ENCODE measurements around the gene B4GALT5. TPM values are rescaled to one million over a fixed set of nuclear protein-coding genes. Genes with fewer than 3 reads are reported as not detected.

The B4GALT5 gene
- total RNA-seq, 1 experiment from 2014 or later = 13.3 TPM

DNA sequence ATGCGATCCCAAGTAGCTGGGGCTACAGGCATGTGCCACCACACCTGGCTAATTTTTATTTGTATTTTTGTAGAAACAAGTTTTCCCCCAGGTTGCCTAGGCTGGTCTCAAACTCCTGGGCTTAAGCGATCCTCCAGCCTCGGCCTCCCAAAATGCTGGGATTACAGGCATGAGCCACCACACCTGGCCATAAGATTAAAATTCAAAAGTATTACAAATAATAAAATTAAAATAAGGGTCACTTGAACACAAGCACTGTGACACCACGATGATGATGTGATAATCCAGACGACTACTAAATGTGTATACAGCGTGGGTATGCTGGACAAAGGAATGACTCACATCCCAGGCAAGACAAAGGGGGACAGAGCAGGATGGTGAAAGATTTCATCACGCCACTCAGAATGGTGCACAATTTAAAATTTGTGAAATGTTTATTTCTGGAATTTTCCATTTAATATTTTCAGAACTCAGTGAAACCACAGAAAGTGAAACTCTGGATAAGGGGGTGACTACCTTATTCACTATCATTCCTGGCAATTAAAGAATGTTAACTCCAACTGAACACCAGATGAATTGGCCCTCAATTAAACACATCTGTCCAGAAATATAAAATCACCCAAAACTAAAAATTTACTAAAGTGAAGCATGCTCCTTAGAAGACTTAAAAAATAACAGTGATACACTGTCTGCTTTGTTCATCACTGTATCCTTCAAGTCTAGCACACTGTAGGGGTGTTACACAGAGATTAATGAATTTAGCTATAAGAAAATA lies 13.1 kb downstream of the B4GALT5 start:
- DNase-seq (ENCODE audit: low spot score) = peak; percentile 87

DNA sequence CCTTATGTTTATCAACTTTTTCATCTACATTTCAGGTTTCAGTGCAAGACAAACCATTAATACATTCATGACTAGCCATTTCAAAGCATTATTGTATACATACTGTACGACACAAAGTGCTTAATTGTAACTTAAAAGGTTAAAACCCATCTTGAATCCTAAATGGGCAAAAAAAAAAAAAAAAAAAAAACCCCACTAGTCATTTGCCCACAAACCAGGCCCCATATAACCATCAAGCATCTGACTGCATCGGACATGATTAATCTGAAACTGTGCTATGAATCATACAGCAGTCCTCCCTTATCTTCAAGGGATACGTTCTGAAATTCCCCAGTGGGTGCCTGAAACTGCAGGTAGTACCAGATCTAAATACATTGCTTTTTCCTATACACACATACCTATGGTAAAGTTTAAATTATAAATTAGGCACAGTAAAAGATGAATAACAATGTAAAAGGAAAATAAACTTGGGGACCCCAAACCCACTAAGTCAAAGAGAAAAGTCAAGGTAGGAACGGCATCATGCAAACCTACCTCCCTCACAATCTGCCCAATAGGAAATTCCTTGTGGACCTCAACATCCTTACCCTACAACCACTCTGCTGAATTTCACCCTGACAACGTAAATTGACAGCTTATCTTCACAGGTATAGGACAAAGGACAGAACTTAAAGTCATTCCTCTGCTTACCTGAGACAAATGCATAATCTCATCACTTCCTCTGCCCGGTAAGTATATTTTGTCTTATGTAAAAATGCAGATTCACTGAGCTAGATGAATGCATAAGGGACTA lies 14.3 kb downstream of the B4GALT5 start:
- peak; percentile 31 for DNase-seq (ENCODE audit: low spot score)

DNA sequence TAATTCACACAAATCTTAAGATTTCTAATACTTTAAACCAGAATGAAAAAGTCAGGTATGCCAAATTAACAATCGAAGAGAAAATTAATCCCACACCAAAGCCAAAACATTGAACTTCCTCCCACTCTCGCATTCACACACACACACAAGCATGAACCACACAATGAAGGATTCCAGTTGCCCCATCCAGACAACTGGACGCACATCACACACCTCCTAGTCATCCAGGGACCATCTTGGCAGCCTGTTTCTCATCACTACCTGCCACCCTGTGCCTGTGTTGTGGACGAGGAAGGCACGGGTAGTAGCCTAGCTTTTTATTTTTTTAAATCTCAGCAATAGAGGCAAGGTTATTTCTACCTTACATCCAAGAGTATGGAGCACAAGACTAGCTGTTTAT lies 15.2 kb downstream of the B4GALT5 start:
- DNase-seq (ENCODE audit: low spot score) = no peak

DNA sequence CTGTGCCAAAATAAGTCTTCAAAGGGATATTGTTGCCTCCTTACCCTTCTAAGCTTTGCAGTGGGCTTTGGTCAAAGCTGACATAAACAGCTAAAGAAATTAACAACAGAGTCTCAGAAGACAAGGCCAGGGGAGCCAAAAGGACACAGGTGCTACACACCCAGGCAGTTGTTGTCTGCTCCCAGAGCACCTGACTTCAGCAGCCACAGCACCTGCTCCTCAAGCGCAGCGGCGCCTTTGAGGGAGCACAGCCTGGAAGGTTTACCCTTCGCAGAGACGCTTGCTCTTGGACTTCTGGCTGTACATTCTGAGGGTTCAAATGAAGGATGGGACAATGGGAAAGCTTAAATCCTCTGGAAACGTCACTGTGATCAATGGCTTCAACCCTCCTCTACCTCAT lies 16.6 kb downstream of the B4GALT5 start:
- no peak for DNase-seq (ENCODE audit: low spot score)

DNA sequence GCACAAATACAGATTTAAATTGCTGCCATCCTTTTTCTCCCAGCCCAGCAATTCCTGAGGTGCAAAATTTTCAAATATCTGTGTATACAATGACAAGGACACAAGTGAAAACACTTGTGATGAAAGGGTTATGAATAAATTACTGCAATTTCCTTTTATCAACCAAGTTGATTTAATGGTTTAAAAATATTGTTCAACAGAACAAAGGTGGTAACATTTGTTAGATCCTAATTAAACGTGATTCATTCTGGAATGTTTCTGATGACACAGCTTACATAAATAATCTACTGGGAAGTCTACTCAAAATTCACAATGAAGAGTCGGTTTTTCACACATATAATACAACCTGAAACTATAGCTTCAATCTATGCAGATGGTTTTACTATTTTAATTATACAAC lies 17.1 kb downstream of the B4GALT5 start:
- no peak for DNase-seq (ENCODE audit: low spot score)

DNA sequence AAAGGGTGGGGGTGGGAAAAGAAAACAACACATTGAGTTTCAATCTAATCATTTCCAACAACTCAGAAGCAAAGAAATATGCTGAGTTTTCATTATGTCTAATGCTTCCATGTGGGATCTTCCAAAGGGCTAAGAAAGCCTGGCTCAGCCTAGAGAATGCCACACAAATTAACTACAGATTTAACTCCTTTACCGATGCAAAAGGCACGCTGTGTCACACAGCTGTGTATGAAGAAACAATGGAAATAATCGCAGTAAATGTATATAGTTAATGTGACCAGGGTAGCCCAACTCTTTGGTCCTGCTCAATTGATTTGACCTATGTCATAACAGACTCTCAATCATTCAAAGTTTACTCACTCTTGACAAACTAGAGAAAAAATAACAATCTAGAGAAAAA lies 17.8 kb downstream of the B4GALT5 start:
- DNase-seq (ENCODE audit: low spot score) = no peak

DNA sequence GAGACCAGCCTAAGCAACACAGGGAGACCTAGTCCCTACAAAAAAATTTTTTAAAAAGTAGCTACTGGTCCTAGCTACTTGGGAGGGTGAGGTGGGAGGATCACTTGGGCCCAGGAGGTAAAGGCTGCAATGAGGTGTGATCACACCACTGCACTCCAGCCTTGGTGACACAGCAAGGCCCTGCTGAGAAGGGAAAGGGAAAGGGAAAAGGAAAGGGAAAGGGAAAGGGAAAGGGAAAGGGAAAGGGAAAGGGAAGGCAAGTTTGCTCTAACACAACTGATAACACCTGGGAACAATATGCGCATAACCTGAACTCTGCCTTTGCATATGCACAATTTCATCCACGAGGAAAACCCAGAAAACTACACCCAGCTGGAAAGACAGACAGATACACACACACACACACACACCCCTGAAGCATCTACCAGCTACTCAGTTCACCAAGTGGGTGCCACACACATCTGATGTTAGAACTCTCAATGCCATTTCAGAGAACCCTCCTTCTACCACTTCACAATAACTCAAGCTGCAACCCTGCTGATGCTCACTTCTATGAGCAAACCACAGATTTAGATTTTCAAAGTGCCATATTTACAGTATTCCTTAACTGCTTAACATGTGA lies 19.1 kb downstream of the B4GALT5 start:
- no peak for DNase-seq (ENCODE audit: low spot score)

DNA sequence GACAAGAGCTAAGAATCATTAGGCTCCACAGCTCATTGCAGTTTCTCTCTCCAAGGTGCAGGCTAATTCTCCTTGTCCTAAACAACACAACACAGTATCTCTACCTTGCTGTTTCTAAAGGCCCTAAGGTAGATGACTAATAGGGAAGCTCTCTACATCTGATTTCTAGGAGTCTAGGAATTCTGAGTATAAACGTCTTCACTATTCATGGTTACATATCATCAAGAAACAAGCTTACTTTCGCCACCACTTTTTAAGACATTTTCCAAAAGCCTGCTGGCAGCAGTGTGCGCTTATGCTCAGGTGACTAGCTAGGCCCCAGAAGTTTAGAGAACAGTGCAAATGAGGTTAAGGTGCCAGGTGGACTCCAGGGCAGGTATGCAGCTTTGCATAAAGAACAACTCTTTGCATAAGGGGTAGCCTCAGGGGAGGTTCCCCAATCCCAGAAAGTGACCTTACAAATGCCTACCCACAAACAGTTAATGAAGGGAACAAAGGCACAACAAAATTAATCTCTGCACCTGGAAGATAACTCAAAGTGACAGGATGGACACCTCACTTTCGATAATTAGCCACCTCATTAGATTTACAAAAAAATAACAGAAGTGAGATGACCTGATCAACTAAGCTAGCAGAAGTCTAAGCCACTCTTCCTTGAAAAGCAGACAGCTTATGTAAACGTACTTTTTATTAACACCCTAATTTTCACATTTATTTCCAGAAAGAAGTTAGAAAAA lies 20.1 kb downstream of the B4GALT5 start:
- DNase-seq (ENCODE audit: low spot score) = no peak

DNA sequence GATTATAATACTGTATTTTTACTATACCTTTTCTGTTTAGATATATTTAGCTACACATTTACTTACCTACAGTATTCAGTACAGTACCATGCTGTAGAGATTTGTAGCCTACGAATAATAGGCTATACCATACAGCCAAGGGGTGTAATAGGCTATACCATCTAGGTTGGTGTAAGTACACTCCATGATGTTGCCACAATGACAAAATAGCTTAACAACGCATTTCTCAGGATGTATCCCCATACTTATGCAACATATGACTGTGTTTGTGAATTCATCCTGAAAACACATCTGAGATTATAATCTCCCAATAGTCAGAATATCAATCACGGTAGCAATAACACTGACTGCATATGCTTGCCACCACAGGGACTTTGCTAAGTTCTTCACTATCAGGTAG lies 20.7 kb downstream of the B4GALT5 start:
- no peak for DNase-seq (ENCODE audit: low spot score)

DNA sequence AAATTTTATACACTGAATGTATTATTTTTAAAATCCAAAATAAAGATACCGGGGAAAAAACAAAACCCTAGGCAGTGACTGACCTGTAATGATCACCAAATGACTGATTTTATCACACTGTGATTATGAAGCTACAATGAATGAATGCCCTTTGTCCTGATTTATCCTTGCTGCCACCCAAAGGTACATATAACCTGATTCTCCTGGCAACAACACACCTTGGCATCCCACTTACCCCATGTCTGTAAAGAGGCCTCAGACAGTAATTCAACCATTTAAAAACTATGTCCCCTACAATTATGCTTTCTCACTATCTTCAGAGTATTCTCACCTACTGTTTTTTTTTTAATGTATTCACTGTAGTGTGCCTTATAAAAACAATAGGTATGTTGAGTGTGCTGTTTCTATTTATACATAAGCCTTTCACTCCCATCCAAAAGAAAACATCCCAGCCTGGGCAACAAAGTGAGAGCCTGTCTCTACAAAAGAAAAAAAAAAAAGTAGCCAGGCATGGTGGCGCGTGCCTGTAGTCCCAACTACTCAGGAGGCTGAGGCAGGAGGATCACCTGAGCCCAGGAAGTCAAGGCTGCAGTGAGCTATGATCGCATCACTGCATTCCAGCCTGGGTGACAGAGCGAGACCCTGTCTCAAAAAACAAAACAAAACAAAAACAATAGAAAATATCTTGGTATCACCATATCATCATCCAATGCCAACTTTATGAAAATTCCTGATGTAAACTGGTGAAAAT lies 21.7 kb downstream of the B4GALT5 start:
- no peak for DNase-seq (ENCODE audit: low spot score)

DNA sequence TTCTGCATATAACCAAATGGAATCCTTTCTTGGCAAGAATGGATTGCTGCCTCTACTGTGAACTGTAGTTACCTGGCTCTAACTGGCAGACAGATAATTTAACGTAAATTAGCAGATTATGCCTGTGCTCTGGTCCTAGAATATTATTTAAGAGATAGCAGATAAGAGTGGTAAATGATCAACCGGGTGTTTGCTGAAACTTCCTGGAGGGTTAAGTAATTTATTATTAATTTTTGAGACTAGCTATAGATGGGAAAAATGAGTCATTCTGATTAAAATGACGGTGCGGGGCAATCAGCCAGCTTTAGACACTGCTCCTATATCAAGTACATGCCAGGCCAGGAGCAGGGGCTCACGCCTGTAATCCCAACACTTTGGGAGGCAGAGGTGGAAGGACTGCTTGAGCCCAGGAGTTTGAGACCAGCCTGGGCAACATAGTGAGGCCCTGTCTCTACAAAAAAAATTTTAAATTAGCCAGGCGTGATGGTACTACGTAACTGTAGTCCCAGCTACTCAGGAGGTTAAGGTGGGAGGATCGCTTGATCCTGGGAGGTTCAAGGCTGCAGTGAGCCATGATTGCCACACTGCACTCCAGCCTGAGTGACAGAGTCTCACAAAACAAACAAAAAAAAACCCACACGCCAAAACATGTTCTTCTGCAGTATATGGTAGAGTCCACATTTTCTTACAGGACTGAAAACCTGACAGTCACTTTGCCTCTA lies 22.6 kb downstream of the B4GALT5 start:
- DNase-seq (ENCODE audit: low spot score) = no peak

DNA sequence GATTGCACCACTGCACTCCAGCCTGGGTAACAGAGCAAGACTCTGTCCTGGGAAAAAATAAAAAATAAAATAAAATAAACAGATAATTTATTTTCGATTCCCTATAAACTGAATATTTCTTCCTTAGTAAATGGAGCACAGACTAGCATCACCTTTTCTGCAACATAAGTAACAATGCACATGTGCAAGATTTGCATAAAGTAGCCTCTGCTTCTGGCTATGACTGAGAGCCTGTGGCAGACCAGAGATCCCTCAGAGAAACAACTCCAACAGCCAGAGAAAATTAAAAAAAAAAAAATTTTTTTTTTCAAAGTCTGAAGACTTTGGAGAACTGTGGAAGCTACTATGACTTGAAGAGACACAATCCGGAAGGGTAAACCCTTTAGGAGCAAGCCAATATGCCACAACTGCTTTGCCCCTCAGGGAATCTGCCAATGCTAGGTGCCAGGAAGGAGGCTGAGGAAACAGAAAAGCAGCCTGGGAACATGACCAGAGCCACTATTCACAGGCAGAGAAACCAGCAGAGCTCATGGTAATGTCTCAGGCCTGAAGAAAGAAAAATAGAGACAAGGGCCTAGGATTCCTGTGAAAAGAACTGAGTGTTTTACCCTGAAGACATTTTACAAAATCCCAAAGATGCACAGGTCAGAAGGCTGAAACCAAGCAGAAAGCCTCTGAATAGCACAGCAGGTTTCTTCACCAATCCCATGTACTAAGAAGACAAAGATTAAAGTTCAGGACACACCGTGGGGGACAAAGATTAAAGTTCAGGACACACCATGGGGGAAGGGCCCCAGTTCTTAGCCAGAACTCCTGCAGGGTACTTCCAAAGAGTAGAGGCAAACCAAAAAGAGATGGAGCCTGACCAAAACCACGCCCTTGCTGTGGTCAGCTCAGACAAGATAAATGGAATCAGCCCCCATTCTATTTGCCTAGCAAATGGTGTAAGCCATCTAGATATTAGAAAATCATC lies 25.8 kb downstream of the B4GALT5 start:
- DNase-seq (ENCODE audit: low spot score) = no peak

DNA sequence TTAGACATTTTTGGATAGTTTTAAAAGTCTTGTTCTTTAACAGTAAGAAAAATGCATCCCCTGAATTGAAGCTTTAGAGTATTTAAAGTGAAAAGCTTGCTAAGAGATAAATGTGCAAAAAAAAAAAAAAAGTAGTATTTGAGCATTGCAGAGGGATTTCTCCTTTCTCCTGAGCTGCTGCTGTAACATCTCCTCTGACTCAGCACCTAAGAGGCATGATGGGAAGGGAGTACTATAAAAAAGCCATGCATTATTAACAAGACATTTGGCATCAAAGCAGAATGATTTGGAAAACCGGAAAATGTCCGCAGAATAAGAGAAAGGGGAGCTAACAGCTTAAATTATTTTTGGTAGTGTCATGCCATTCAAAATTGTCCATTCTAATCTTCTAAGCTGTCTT lies 27.9 kb downstream of the B4GALT5 start:
- peak; percentile 33 for DNase-seq (ENCODE audit: low spot score)

DNA sequence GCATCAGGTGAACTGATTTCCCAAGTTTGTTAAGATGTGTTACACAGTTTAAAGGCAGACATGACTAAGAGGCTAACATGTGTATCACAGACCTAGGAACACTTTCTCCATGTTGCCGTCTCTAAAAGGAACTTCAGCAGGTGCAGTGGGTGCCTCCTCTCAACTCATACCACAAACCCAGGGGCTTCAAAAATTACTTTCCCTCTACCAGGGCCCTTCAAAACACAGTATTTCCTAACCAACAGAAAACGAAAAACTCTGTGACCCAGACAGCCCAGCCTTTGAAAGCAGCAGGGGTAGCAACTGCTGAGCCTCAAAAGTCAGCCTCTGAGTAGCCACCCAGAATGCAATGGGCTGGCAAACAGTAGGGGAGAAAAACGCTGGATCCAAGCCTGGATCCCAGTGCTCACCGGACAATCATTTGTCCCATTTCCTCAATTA lies 28.5 kb downstream of the B4GALT5 start:
- DNase-seq (ENCODE audit: low spot score) = no peak

DNA sequence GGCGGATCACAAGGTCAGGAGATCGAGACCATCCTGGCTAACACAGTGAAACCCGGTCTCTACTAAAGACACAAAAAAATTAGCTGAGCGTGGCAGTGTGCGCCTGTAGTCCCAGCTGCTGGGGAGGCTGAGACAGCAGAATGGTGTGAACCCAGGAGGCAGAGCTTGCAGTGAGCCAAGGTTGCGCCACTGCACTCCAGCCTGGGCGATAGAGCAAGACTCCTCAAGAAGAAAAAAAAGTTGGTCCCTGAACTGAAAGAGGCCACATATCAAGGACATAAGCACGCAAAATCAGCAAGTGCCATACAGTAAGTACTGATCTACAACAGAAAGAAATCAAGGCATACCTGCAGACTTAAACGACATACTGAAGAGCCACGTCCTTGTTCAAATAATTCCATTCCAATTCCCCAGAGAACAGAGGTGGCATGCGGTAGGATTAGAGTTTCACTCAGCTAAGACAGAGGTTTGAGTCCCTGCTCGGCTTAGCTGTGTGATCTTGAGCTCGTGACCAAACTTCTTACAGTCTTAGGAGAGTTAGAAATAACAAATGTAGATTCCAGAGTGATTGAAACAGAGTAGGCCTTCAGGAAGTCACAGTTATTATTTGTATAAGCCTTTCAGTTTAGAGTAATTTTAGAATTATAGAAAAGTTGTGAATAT lies 29.2 kb downstream of the B4GALT5 start:
- DNase-seq (ENCODE audit: low spot score) = no peak

DNA sequence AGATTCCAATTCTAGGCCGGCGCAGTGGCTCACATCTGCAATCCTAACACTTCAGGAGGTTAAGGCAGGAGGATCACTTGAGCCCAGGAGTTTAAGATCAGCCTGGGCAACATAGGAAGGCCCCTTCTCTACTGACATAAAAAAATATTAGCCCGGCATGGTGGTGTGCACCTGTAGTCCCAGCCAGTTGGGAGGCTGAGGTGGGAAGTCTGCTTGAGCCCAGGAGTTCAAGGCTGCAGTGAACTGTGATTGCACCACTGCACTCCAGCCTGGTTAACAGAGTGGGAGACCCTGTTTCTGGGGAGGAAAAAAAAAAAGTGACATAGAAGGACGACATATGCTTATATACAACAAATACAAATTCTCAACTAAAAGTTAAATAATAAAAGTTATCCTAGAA lies 30.9 kb downstream of the B4GALT5 start:
- DNase-seq (ENCODE audit: low spot score) = no peak

DNA sequence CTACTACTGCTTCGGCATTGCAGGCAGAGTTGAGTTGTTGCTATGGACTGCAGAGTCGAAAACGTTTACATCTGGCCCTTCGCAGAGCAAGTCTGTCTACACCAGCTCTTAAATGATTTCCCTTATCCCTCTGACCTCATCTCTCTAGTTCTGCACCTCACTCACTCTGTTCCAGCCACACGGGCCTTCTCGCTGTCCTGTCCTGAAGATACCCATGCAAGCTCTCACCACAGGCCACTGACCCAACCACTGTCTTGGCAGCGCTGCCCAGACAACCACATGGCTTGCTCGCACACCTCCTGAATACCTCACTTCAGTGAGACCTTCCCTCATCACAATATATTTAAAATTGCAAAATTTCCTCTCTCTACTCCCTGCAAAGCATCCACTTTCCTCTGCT lies 31.4 kb downstream of the B4GALT5 start:
- no peak for DNase-seq (ENCODE audit: low spot score)

DNA sequence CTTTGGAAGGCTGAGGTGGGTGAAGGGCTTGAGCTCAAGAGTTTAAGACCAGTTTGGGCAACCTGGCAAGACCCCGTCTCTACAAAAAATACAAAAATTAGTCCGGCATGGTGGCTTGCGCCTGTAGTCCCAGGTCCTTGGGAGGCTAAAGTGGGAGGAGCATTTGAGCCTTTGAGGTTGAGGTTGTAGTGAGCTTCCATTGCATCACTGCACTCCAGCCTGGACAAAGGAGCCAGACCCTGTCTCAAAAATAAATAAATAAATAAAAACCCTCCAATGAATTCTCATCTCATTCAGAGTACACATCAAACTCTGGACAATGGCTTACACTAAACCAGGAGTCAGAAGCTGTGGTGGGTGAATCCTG lies 31.8 kb downstream of the B4GALT5 start:
- no peak for DNase-seq (ENCODE audit: low spot score)

DNA sequence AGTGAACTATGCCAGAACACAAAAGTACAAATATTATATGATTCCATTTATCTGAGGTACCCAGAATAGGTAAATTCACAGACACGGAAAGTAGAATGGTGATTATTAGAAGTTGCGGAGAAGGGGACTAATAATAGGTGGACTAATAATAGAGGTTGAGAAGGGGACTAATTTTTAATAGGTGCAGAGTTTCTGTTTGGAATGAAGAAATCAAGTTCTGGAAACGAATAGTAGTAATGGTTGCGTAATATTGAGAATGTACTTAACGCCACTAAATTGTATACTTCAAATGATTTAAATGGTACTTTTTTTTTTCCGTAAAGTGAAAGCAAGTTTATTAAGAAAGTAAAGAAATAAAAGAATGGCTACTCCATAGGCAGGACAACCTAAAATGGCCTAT lies 33.2 kb downstream of the B4GALT5 start:
- DNase-seq (ENCODE audit: low spot score) = no peak
